Heart left ventricle (tissue), 16 donors: ENCODE data around the gene RBP7. TPM values are rescaled to one million over a fixed set of nuclear protein-coding genes. Genes with fewer than 3 reads are reported as not detected.

Experiments used
- ATAC-seq, 4 donors: fragments of 200-7000 bp; cut with Tn5 transposase; one replicate each; pipeline ENCODE4 v1.9.1; 2020 to 2022; ENCODE audit warnings: moderate library complexity in 4 of 4, mild to moderate bottlenecking in 3 of 4, moderate number of reproducible peaks in 1 of 4
- DNase-seq, 5 donors: peaks; one replicate each; pipeline ENCODE4 v3.0.0-alpha.2; 2020
- H3K27ac ChIP-seq, 12 donors: fragments of 200-600 bp; sonication (generic) in 4 of 12; one replicate each; pipeline versions ENCODE4 v1.5.0 to v1.8.0; 2016 to 2022; ENCODE audit warnings: mild to moderate bottlenecking in 2 of 12
- H3K27me3 ChIP-seq, 9 donors: fragments of 200-600 bp; sonication (generic) in 2 of 9; one replicate each; pipeline versions ENCODE4 v1.5.1 to v1.8.0; 2016 to 2022; ENCODE audit warnings: mild to moderate bottlenecking in 3 of 9
- H3K36me3 ChIP-seq, 9 donors: fragments of 200-600 bp; sonication (generic) in 2 of 9; one replicate each; pipeline versions ENCODE4 v1.5.0 to v1.8.0; 2018 to 2022; ENCODE audit warnings: mild to moderate bottlenecking in 2 of 9
- H3K4me1 ChIP-seq, 12 donors: fragments of 200-600 bp; sonication (generic) in 4 of 12; one replicate each; pipeline versions ENCODE4 v1.5.0 to v1.8.0; 2016 to 2022; ENCODE audit warnings: mild to moderate bottlenecking in 3 of 12
- H3K4me3 ChIP-seq, 12 donors: fragments of 200-600 bp; sonication (generic) in 4 of 12; one replicate each; pipeline versions ENCODE4 v1.5.0 to v1.8.0; 2017 to 2022; ENCODE audit warnings: mild to moderate bottlenecking in 9 of 12, moderate library complexity in 4 of 12
- H3K9me3 ChIP-seq, 12 donors: fragments of 200-600 bp; sonication (generic) in 4 of 12; one replicate each; pipeline versions ENCODE4 v1.5.0 to v1.8.0; 2016 to 2022; ENCODE audit warnings: mild to moderate bottlenecking in 1 of 12
- POLR2A ChIP-seq, 2 donors: fragments of 450-650 bp; IDR thresholded peaks; one replicate each; pipeline ENCODE4 v1.6.1; 2017; ENCODE audit warnings: antibody characterized with exemption in 2 of 2, mild to moderate bottlenecking in 2 of 2, moderate library complexity in 2 of 2
- WGBS, 4 donors: extraction: QIAGEN DNeasy Blood & Tissue Kit in 2 of 4; methylation state at CpG; one replicate each; pipeline versions ENCODE4 v1.1.5 to v1.1.7; 2013 to 2018; 5-methylcytosine and 5-hydroxymethylcytosine counted together
- intact Hi-C, 10 donors: fragments of 100-400 bp; cut with DNase I; formaldehyde crosslinking; loops; one replicate each; pipeline versions ENCODE4 v1.11.1 to v1.14.2; 2022
- polyA plus RNA-seq, 2 donors: library from polyadenylated mRNA; stranded (reverse); fragments of 200-250 nt; gene quantifications; one replicate each; pipeline ENCODE4 v1.2.3, GENCODE V29; 2013
- total RNA-seq, 9 donors: library from RNA; depleted of rRNA in 2 of 9; stranded (reverse); fragments of >200 nt in 2 of 9; fragmentation: NEBNext Ultra II Directional in 3 of 9; extraction: Animal tissue kit (Norgen Biotek cat#: 25700) in 3 of 9; gene quantifications; one replicate each; pipeline versions ENCODE4 v1.1.0 to v1.2.4, GENCODE V29; 2016 to 2023
- TF ChIP-seq, protein P1 (sequence below), 12 donors: fragments of 200-600 bp; sonication (generic) in 4 of 12; IDR thresholded peaks; one replicate each; pipeline versions ENCODE4 v1.5.0 to v1.8.0; 2018 to 2022; ENCODE audit warnings: antibody characterized with exemption in 12 of 12, mild to moderate bottlenecking in 5 of 12
- donor health status: ischemic (EF 13 %, LVEDD 7.1; RV severe dilation, severe dysfunction).
- donor health status: healthy with polysubstance abuse.
- donor health status: DM: no; HTN: yes; CAD: no.
- donor health status: DM: no; HTN: no; CAD: no.
- donor health status: ischemic (EF 25% LVEDD 6.9; RV normal size, moderate dysfunction).
- donor health status: ischemic (EF 25% LVEDD 5.7; RV mildly dilated, moderate dysfunction).
- donor health status: healthy.
- donor health status: DM: yes; HTN: yes; CAD: no.
- donor health status: ischemic (EF 35%, LVEDD 5.7; RV mildly dilated, moderate dysfunction).
- donor health status: nonischemic (EF 11% LVEDD 7.7; RV severe dilation, severe dysfunction).
- donor health status: DM: yes; HTN: yes; CAD: no.
- donor health status: PGD.
- donor health status: ischemic (EF 29% LVEDD 5.4; RV normal size, mild dysfunction).
- donor health status: nonischemic (EF 23%, LVEDD 6.1; RV moderate dilation, normal function).

The RBP7 gene
- total and polyA plus RNA-seq, 11 donors: 21.4 to 97.5 (median 34.0) TPM

DNA sequence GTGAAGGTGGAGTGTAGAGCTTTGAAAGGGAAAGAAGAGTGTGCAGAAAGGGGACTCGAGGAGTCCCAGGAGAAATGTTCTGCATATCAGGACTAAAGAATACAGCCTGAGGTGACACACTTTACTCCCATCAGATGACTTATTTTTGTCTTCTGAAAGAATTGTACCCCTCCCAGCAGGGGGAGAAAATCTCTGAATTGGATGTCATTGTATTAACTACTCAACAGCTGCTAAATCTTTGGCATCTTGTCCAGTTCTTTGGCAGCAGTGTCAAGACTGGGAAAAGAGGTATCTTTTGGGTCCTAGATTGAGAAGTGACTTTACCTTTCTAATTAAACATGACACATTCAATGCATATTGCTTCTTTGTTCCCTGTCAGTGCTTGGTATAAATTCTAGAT lies 54.6 kb downstream of the RBP7 start:
- Histone ChIP-seq H3K9me3 (no peaks in the 10 kb centered on the region), H3K27me3 (no peaks in the 10 kb centered on the region), H3K4me1 (peaks cover 1 to 47% (median 24%) of the 10 kb centered on the region in 12 donors), H3K27ac (peak overlapping the region in 1 of 12 donors; percentile 36), H3K36me3 (peaks cover 0 to 36% (median 4%) of the 10 kb centered on the region in 9 donors), H3K4me3 (no peak overlapping the region)
- 80 to 86% (median 82%) methylated on average over 1 of the region's 1 CpG for WGBS, 4 donors
- intact Hi-C loops: loop anchor here in 1 of 10 donors (10.0 kb wide), 1 partner anchor 53 kb away; no protein-coding TSS in a partner anchor
- TF ChIP-seq, protein P1, sequence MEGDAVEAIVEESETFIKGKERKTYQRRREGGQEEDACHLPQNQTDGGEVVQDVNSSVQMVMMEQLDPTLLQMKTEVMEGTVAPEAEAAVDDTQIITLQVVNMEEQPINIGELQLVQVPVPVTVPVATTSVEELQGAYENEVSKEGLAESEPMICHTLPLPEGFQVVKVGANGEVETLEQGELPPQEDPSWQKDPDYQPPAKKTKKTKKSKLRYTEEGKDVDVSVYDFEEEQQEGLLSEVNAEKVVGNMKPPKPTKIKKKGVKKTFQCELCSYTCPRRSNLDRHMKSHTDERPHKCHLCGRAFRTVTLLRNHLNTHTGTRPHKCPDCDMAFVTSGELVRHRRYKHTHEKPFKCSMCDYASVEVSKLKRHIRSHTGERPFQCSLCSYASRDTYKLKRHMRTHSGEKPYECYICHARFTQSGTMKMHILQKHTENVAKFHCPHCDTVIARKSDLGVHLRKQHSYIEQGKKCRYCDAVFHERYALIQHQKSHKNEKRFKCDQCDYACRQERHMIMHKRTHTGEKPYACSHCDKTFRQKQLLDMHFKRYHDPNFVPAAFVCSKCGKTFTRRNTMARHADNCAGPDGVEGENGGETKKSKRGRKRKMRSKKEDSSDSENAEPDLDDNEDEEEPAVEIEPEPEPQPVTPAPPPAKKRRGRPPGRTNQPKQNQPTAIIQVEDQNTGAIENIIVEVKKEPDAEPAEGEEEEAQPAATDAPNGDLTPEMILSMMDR (IDR thresholded peaks at IDR 0.05): no peak
- no peak for TF ChIP-seq POLR2A (IDR thresholded peaks at IDR 0.05)
- ATAC-seq (no peak), DNase-seq (no peak)

DNA sequence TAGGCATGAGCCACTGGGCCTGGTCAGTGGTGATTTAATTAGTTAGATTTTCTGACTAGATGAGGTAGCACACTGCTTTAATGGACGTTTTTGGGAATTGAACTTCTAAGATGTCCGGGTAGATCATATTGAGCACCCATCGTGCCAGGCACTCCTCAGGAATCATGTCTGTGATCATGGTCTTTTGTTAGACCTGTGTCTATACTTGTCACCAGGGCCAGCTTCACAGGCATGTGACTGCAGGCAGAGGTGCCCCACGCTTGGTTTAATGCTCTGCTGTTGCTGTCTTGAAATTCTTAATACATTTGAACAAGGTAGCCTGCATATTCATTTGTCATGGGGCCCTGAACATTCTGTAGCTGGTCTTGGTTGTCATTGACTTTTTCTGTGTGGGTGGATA lies 55.3 kb downstream of the RBP7 start:
- DNase-seq: peak in 1 of 5 donors; percentile 29
- H3K27ac ChIP-seq: peak overlapping the region in 6 of 12 donors; percentile 9 to 56 (median 36)
- H3K9me3 ChIP-seq: no peaks in the 10 kb centered on the region
- peaks cover 0 to 36% (median 4%) of the 10 kb centered on the region in 9 donors for H3K36me3 ChIP-seq
- H3K27me3 ChIP-seq: no peaks in the 10 kb centered on the region
- no peak for TF ChIP-seq POLR2A (IDR thresholded peaks at IDR 0.05)
- TF ChIP-seq, protein P1 (IDR thresholded peaks at IDR 0.05): no peak
- peak; percentile 53 to 76 (median 66) for ATAC-seq
- H3K4me1 ChIP-seq: peaks cover 0 to 43% (median 21%) of the 10 kb centered on the region in 12 donors
- intact Hi-C loops: loop anchor here in 1 of 10 donors (10.0 kb wide), 1 partner anchor 52 kb away; no protein-coding TSS in a partner anchor
- H3K4me3 ChIP-seq: no peak overlapping the region
- 50 to 66% (median 60%) methylated on average over 4 of the region's 4 CpGs for WGBS, 4 donors

DNA sequence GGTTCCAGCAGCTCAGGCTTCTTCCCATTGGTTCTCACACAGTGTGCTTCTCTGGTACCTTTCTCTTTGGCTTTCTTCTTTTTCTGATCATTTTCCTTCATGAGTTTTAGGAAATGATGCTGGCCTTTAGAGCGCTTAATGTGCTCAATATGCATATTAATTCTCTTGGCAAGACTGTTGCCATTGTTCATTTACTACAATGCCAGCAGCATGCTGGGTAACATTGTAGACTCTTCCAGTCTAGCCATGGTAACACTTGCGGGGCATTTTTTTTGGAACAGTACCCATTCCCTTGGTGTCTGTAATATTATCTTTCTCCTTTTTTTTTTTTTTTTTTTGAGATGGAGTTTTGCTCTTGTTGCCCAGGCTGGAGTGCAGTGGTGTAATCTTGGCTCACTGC lies 57.4 kb downstream of the RBP7 start:
- Histone ChIP-seq H3K4me3 (no peak overlapping the region), H3K4me1 (peaks cover 2 to 56% (median 36%) of the 10 kb centered on the region in 12 donors), H3K27ac (no peak overlapping the region), H3K36me3 (peaks cover 0 to 30% (median 4%) of the 10 kb centered on the region in 9 donors), H3K27me3 (no peaks in the 10 kb centered on the region), H3K9me3 (no peaks in the 10 kb centered on the region)
- intact Hi-C loops: loop anchor here in 1 of 10 donors (10.0 kb wide), 1 partner anchor 50 kb away; no protein-coding TSS in a partner anchor
- WGBS, 4 donors: 68 to 77% (median 73%) methylated on average over 2 of the region's 2 CpGs
- no peak for DNase-seq
- ATAC-seq: no peak
- TF ChIP-seq POLR2A (IDR thresholded peaks at IDR 0.05): no peak
- TF ChIP-seq, protein P1 (IDR thresholded peaks at IDR 0.05): no peak

DNA sequence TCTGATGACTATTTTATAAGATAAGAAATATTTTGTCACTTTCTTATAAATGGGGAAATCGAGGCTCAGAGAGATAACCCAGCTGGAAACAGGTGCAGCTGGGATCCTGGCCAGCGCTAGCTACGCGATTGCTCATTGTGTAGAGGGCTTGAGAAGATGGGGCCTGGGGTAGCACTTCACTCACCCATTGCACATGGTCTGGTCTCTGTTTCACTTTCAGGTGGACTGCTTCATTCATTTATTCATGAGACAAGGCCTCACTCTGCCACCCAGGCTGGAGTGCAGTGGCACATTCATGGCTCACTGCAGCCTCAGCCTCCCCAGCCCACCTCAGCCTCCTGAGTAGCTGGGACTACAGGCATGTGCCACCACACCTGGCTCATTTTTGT lies 59.6 kb downstream of the RBP7 start:
- H3K36me3 ChIP-seq: peaks cover 0 to 10% (median 0%) of the 10 kb centered on the region in 9 donors
- H3K4me3 ChIP-seq: no peak overlapping the region
- TF ChIP-seq, protein P1 (IDR thresholded peaks at IDR 0.05): no peak
- no peak for TF ChIP-seq POLR2A (IDR thresholded peaks at IDR 0.05)
- no peaks in the 10 kb centered on the region for H3K9me3 ChIP-seq
- H3K27ac ChIP-seq: peak overlapping the region in 2 of 12 donors; percentile 13 to 61
- intact Hi-C loops: loop anchor here in 1 of 10 donors (10.0 kb wide), 1 partner anchor 48 kb away; no protein-coding TSS in a partner anchor
- ATAC-seq: no peak
- WGBS, 4 donors: 76 to 82% (median 79%) methylated on average over 4 of the region's 4 CpGs
- H3K27me3 ChIP-seq: no peaks in the 10 kb centered on the region
- DNase-seq: no peak
- peaks cover 2 to 65% (median 40%) of the 10 kb centered on the region in 12 donors for H3K4me1 ChIP-seq
